ENCODE measurements around the gene RNF152.

Gene RNF152

GRCh38 chr18:61908661-61909060 is 15.9 kb upstream of the RNF152 start:
- Histone ChIP-seq H3K27ac (no peak overlapping the region), H3K4me2 (ENCODE audit: low read length) (no peak overlapping the region), H3K79me2 (no peaks in the 10 kb centered on the region), H3K27me3 (ENCODE audit: control insufficient read depth, insufficient read depth, low read length) (no peaks in the 10 kb centered on the region), H2AFZ (no peak overlapping the region), H3K9me3 (ENCODE audit: control insufficient read depth, low read length) (no peaks in the 10 kb centered on the region), H3K36me3 (ENCODE audit: control insufficient read depth, insufficient read depth, low read length) (no peaks in the 10 kb centered on the region), H3K4me1 (no peaks in the 10 kb centered on the region), H3K9ac (no peak overlapping the region), H3K4me3 (ENCODE audit: low read depth, low read length) (no peak overlapping the region)
- no peak for TF ChIP-seq CTCF (IDR thresholded peaks at IDR 0.05)

- Histone ChIP-seq H3K4me2 (ENCODE audit: low read length) (no peak overlapping the region), H3K36me3 (ENCODE audit: control insufficient read depth, insufficient read depth, low read length) (no peaks in the 10 kb centered on the region), H3K79me2 (no peaks in the 10 kb centered on the region), H2AFZ (peak overlapping the region; percentile 55), H3K27me3 (ENCODE audit: control insufficient read depth, insufficient read depth, low read length) (no peaks in the 10 kb centered on the region), H3K27ac (no peak overlapping the region), H3K9ac (no peak overlapping the region), H3K4me3 (ENCODE audit: low read depth, low read length) (no peak overlapping the region), H3K9me3 (ENCODE audit: control insufficient read depth, low read length) (no peaks in the 10 kb centered on the region), H3K4me1 (peaks cover 6% of the 10 kb centered on the region)
- peak; percentile 94 for TF ChIP-seq CTCF (IDR thresholded peaks at IDR 0.05)
Observed at GRCh38 chr18:61901323-61901986, 8.6 kb upstream of the RNF152 start.

- Histone ChIP-seq H3K9ac (no peak overlapping the region), H2AFZ (peak overlapping the region; percentile 55), H3K27me3 (ENCODE audit: control insufficient read depth, insufficient read depth, low read length) (no peaks in the 10 kb centered on the region), H3K4me2 (ENCODE audit: low read length) (no peak overlapping the region), H3K36me3 (ENCODE audit: control insufficient read depth, insufficient read depth, low read length) (no peaks in the 10 kb centered on the region), H3K27ac (no peak overlapping the region), H3K9me3 (ENCODE audit: control insufficient read depth, low read length) (no peaks in the 10 kb centered on the region), H3K79me2 (no peaks in the 10 kb centered on the region), H3K4me1 (peaks cover 6% of the 10 kb centered on the region), H3K4me3 (ENCODE audit: low read depth, low read length) (no peak overlapping the region)
- TF ChIP-seq CTCF (IDR thresholded peaks at IDR 0.05): no peak
Observed at GRCh38 chr18:61900504-61901281, 7.9 kb upstream of the RNF152 start.

GRCh38 chr18:61898640-61899101 is 5.9 kb upstream of the RNF152 start:
- H3K27ac ChIP-seq: peak overlapping the region; percentile 22
- H3K9me3 ChIP-seq (ENCODE audit: control insufficient read depth, low read length): no peaks in the 10 kb centered on the region
- H3K4me2 ChIP-seq (ENCODE audit: low read length): no peak overlapping the region
- H3K9ac ChIP-seq: no peak overlapping the region
- no peaks in the 10 kb centered on the region for H3K27me3 ChIP-seq (ENCODE audit: control insufficient read depth, insufficient read depth, low read length)
- H3K36me3 ChIP-seq (ENCODE audit: control insufficient read depth, insufficient read depth, low read length): no peaks in the 10 kb centered on the region
- H2AFZ ChIP-seq: peak overlapping the region; percentile 54
- TF ChIP-seq CTCF (IDR thresholded peaks at IDR 0.05): no peak
- no peak overlapping the region for H3K4me3 ChIP-seq (ENCODE audit: low read depth, low read length)
- peaks cover 6% of the 10 kb centered on the region for H3K4me1 ChIP-seq
- H3K79me2 ChIP-seq: no peaks in the 10 kb centered on the region
